Effector CD8-positive, alpha-beta T cell (primary cell): ENCODE results near the gene DPF3.

Experiments used
- DNase-seq: peaks from one replicate; lab custom pipeline; 2025; lab: John Stamatoyannopoulos, UW

The DPF3 gene

DNA sequence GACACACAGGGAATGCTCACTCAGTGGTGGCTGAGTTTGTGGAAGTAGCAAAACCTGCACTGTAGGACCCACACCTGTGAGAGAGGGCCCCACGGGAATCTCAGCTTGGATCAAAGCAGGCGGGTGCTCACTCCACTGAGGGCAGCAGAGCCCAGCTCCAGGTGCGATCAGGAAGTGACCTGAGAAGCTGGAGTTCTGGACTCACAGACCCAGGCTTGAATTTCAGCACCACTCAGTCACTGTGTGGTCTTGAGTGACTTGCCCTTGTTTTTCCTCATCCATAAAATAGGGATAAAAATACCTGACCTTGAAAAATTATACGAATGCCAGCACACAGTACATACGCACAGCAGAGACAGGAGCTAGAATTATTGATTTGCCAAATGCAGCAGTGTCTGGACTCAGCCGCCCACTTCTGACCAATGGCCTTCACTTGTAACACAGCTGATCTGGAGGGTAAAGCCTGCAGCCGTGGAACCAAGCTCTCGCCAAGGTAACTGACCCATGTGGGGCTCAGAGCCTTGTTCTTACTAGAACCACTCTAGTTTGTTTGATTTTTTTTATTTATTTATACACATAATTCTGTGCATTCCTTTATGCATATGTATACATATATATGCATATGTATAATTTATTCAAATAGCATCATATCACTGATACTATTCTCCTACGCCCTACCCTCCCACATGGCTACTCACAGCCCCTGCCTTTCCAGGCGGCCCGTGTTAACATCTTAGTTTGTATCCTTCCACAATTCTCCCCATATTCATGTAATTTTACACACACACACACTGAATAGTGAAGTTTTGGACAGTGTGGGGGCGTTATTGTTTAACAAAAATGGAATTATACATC lies 53.9 kb downstream of the DPF3 start:
- DNase-seq: no peak

DNA sequence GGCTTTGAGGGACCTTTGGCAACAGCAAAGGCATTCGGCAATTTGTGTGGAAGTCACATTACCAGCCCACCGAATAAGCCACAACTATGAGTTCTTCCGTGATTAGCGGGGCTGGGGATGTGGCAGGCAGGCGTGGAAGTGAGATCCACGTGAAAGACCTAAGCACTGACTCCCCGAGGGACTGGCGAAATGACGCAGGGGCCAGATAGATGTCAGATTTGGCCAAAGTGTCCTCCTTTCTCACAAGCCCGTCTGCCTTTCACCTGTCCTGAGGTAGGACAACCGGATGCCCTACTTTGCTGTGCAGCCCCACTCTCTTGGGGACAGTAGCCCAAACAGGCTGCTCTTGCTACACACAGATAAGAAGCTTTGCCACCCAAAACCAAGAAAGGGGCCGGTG lies 54.5 kb downstream of the DPF3 start:
- no peak for DNase-seq

DNA sequence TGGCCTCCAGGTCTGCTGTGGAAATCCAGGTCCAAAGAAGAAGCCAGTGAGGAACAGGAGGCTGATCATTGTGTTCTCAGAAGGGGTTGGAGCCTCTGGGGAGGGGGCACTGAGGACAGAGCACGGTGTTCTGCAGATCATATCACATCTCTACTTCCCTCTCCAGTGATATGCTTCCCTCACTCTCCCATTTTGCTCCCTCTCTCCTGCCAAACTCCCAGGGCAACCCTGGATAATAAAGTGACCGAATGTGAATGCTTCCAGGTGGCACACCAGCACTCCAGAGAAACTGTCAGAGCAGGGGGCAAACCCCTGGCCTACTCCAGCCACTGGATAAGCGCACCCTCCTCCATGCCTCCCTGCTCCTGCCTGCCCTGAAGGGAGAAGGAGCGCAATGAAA lies 57.8 kb downstream of the DPF3 start:
- DNase-seq: no peak

DNA sequence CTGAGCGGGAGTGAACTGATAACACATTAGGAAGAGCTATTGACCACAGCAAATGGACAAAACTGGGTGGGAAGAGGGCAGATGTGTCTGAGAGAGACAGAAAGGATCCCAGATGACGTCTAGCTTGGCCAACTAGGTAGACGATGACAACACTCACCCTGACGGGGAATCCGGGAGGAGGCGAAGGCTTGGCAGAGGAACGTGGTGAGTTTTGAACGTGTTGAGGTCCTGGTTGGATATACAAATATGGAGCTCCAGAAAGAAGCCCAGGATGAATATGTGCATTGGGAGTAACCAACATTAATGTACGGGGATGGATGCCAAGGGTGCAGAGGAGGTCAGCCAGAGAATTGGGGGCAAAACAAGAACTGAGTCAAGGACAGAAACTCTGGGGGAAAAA lies 60.7 kb downstream of the DPF3 start:
- DNase-seq: no peak

DNA sequence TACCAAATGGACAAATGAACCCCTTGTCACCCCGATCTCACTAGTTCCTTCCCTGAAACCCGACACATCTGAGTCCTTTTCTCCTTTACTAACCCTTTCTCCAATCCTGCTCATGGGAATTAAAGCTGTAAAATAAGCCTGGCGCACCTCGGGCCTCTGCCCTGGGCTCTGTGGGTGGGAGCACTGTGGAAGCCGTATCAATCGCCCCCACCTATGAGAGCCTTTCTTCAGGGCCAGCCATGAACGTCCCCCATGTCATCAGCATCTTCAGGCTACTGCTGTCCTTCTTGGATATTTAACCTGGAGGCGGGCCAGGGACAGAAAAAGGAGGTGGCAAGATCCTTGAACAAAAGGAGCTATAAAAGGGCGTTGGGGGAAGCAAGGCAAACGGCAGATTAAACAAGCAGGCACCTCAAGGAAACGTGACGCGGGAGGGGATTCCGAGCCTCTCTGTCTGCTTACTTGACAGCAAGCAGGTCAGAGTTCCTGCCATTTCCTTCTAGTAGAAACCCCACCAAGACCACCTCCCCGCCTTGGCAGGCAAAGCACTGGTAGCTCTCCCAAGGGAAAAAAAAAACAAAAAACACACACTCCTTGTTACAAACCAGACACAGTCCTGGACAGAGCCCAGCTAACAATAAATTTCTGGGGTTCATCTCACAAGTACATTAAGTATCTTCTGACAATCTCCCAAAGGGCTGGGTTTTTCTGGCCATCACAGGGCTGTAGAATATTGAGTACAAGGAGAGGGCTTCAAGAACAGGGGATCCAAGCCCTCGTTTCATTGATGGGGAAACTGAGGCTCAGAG lies 62.9 kb downstream of the DPF3 start:
- no peak for DNase-seq

DNA sequence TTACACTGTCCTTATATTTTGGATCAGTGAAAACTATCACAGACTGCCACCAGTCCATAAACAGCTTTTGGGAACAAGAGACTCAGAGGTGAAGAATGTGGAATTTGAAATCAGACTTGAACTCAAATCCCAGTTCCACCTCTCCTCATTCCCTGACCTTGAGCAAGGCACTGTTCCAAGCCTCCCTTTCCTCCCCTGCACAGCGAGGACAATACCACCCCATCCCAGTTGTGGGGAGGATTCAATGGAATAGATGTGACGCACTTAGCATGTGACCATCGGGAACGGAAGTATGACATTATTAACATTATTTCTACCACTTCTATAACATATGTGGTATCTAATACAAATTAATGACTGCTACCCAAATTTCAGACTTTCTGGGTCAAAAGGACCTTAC lies 63.5 kb downstream of the DPF3 start:
- no peak for DNase-seq

DNA sequence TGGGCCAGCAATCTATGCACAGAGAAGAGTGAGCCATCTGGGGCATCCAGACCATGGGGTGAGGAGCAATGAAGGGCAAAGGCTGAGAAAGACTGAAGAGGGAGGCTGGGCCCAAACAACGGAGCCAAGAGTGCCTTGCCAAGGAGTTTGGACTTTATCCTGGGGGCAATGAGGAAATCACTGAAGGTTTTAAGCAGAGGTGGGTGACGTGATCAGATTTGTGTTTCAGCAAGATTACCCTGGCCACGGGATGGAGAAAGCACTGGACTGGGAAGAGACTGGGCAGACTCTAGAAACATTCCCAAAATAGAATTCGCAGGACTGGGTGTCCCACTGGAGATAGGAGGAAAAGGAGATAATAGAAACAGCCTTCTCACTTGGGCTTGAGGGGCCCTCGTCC lies 65.3 kb downstream of the DPF3 start:
- no peak for DNase-seq

DNA sequence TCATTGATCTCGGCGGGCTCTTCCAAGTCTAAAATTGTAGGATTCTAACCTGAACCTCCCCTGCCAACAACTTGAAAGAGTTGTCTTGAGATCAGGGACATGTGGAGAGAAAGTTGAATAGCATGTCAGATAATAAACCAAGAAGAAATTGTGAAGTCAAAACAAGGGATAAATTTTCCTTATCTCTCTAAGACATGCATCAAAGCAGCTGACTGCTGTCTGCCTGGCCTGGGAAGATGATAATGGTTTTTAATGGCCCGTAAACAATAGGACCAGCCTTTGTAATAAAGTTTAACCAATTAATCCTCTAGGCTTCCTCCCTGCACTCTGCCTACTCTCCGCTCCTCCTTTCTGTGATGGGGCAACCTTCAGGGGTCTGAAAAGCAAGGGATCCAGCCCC lies 67.9 kb downstream of the DPF3 start:
- DNase-seq: no peak

DNA sequence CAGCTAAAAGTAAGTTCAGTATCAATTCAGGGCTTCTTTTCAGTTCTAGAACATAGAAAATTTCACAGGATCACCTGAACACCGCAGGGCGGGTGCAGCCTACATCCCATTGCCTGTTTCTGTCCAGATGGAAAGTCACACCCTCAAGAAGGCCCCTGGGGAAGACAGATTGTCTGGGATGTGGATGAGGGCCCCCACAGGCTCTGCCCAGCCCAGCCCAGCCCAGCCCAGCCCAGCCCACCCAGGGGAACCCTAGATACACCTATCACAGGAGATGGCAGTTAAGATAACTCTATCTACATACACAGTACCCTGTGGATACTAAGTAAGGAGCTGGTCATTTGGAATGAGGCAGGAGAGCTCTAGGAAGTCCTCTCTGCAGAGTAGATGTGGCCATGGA lies 68.4 kb downstream of the DPF3 start:
- DNase-seq: no peak

DNA sequence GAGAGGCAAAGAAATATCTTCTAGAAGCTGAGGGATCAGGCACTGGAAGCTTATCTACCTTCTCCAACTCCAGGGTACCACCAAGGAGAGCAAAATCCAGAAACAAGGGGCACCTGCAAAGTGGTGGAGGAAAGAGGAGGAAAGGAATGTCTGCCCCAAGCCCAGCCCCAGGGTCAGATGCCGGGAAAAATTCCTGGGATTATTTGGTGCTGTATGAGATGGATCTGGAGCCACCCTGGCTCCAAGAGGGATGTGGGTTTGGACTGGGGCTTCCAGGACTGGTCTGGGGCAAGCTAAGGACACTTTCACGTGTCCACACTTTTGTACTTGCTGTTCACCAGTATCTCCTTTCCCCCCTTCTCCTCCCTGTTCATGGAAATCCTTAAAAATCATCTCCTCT lies 69.8 kb downstream of the DPF3 start:
- DNase-seq: no peak

DNA sequence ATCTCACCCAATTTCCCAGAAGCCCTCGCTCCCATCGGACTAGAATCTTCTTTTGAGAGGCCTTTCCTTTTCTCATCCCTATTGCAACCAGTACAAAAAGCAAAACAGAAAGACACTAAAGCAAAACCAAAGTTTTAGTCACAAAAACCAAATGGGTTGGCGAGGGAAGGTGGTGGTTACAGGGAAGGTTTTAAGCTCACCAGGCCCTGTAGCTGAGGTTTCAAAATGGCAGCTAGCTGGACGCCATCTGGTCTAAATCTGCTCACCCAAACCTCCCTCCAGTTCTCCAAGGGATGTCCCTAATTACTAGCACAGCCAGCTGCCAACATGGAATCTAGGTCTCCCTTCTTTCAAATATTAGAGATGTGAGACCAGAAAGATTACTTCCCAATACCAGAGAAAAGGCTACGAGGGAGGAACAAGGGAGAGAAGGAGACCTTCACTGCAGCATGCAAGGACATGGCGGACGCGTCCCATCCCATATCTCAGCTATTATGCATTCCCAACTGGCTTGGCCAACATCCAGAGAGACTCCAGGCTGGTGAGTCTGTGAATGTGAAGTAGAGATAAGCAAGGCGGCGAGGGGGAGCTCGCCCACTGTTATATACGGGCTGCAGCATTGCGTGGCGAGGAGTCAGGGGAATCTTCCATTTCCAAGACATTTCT lies 70.8 kb downstream of the DPF3 start:
- DNase-seq: no peak

DNA sequence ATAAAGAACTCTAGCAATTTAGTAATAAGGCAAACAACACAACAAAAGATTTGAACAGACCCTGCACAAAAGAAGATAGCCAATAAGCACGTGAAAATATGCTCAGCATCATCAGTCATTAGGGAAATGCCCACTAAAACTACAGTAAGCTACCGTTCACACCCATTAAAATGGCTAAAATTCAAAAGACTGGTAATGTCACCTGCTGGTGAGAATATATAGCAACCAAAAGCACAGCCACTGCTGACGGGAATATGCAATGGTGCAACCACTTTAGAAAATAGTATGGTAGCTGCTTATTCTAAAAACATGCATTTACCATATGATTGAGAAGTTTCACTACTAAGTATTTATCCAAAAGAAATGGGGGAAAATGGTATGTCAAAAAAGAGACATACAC lies 74.9 kb downstream of the DPF3 start:
- DNase-seq: no peak

DNA sequence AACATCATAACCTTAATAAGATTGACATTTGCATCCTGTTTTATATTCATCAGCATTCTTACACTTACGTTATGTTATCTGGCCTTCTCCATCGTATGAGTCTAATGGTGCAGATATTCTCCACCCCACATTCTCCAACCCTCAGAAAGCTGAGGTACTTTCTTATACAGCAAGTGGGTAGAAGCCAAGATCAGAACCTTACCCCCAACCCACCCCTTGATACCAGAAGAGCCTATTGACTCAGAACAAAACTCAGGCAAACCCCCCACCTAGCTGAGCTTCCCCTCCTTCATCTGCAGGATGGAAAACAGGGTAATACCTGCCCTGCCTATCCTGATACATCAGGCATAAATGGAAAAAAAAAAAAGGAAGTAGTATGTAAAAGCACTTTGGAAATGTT lies 77.6 kb downstream of the DPF3 start:
- no peak for DNase-seq

DNA sequence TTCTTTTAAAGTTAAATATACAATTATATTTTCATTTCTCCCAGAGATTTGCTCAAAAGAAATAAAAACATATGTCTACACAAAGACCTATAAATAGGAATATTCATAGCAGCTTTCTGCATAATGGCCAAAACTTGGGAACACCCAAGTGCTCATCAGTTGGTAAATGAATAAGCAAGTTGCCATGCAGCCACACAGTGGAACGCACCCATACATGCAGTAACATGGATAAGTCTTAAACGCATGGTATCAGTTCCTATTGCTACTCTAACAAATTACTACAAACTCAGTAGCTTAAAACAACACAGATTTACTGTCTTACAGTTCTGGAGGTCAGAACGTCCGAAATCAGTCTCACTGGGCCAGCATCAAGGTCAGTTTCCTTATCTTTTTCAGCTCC lies 78.5 kb downstream of the DPF3 start:
- DNase-seq: no peak

DNA sequence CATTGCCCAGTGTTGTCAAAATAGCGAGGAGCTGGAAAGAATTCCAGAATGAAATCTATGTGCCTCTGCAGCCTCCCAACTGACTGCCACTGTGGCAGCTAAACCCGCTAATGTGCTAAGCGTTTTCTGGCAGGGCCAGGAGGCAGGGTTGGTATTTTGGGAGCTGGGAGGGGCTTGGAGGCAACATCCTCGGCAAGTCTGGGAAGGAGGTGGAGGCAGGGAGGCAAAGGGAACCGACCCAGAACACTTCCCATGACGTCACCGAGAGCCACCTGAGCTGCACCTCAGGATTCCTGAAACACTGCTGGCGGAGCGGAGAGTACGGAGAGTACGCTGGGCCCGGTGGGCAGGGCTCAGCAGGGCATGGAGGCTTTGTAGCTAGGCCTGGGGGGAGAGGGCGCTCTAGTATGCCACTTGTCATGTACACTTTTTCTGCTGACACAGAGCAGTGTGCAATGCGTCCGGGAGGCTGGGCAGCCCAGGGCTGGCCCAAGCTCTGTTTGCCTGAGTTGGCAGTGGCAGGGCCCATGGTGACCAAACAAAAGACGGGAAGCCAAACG lies 81.5 kb downstream of the DPF3 start:
- no peak for DNase-seq

DNA sequence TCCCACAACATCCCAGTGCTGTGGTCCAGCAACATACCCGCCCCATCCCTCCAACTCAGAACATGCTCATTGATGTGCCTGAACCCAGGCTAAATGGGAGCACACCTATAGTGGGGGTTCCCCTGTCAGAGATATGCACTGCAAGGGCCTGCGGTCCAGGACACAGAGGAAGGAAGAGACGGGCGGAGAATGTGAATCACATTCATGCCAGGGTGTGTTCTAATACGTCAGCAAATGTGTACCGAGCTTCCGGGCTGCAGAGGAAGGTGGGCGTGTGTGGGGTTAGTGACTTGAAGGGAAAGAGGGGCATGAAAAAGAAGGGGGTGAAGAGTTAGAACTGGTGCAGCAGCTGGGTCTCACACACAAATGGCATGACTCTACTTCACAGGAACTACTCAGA lies 83.7 kb downstream of the DPF3 start:
- DNase-seq: peak; percentile 10

DNA sequence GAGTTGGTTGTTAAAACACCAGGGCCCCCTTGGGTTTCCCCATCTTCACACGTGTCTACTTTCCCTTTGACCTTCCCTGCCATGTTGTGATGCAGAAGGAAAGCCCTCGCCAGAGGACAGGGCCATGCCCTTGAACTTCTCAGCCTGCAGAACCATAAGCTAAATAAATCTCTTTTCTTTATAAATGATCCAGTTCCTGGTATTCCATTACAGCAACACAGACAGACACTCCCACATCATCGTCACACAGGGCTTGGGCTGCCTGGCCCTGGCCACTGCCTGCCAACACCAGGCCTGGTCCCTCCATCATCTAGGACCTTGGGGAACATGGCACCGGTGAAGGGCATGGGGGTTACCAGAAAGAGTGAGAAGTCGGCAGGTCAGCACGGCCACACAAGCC lies 84.8 kb downstream of the DPF3 start:
- DNase-seq: no peak

DNA sequence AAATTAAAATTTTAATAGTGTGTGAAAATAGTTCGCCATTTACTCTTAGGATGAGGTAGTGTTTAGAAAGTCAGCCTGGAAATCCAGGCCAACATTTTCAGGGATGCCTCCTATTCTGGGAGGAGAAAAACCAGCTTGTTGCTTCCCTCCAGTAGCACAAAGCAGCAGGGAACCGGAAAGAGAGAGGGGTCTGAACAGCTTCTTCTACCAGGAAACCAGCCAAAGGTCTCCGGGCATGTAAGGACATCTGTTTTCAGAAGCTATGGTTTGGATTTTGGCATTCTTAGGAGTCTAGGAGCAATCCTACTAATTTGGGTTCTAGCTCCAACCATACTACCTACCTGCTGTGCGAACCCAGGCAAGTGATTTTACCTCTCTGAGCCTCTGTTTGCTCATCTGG lies 85.3 kb downstream of the DPF3 start:
- DNase-seq: no peak

DNA sequence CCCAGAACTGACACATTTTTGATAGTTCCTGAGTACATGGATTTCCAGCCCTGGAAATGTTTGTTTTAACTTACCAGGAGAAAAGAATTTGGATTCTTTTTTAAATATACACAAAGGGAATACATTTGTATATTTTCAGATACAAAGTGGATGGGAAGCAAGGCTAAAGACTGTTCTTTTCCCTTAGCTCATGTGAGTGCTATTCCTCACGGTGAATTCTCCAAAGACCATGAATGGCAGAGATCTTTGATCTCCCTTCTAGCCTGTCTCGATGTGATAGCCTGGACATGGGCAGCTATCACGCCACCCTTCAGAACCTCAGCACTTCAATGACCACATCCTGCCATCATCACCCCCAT lies 91.3 kb downstream of the DPF3 start:
- DNase-seq: no peak

DNA sequence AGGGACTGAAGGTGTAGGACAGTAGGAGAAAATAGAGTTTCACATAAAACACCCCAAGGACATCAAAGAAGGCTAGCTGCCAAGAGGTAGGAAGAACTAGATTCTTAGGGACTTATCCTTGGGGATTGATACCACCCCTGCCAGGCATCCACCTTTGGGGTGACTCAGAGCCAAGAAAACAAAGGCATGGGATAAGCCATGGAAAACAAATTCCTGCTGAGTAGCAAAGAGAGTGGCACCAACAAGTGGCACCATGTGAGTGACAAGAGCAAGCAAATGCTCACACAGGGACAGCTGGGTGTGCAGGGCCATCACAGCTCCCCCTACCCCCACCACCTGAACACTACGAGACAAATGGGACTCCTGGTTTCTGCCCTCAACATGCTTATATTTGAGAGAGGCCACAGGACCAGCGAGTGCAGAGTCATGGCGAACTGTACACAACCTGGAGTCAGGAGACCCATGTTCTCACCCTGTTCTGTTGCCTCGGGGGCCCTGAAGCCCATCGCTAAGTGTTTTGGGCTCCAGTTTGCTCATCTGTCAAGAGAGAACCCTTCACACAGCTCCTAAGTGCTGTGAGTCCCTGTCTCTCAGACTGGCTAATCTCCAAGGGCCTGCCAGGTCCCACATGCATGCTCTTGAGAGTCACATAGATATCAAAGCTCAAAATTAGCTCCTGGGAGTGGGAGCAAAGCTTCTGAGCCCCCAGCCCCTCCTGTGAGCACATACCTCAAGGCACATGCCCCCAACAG lies 91.9 kb downstream of the DPF3 start:
- no peak for DNase-seq

DNA sequence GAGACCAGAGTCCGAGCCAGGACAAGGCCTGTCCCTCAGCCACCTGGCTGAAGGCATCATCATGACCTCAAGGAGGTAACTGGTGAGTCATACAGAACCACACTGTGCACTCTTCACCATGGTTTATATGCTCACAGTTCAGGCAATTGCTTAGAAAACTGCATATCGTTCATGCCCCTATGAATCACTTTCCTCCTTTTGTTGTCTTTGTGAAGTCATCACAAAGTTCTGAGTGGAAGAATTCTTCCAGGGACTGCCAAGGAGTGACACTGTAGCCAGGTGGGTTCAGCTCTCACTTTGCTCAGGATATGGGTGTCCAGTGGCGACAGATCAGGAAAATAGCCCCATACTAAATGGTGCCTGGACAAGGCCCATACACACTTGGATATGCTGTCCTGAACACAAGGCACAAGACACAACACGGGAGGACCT lies 92.5 kb downstream of the DPF3 start:
- no peak for DNase-seq

DNA sequence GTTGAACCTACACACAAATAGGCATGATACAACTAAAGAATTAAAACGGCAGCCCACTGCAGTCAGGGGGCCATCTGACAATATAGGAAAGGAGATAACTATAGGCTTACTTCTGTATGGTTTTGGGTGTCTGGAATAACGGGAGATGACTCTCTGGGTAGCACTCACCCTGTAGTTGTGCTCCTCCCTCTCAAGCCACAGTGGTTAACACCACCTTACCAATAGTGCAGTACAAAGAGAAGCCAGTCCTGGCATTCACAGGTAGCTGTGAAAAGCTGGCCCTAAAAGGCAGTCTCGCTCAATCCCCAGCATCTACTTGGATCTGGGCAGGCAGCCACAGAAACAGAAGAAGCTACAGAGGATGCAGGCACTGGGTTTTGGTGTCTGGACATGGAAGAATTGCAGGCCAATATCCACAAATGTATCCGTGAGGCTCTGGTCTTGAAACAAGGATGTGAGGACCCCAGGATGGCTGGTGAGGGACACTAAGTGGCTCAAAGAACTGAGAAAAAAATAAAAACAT lies 93.0 kb downstream of the DPF3 start:
- DNase-seq: no peak
